Skin epidermis (tissue), 12 donors: ENCODE measurements around the gene ASTN2.
"Not testable (repeated sequence)": the region's sequence is repeated elsewhere in the genome, so short reads cannot be mapped to it uniquely, and the experiment has no call there.

ENCODE experiments used
- H3K27ac ChIP-seq, 21 experiments: fragments of 200-600 bp; sonication (generic) in 11 of 21; one replicate each; pipeline ENCODE4 v1.5.0; 2020; ENCODE audit warnings: mild to moderate bottlenecking in 3 of 21, inconsistent platforms in 2 of 21, moderate library complexity in 2 of 21
- H3K4me3 ChIP-seq, 7 experiments: fragments of 200-600 bp; sonication (generic) in 2 of 7; one replicate each; pipeline ENCODE4 v1.5.0; 2020; ENCODE audit warnings: inconsistent platforms in 2 of 7, mild to moderate bottlenecking in 2 of 7, moderate library complexity in 1 of 7

The ASTN2 gene

DNA sequence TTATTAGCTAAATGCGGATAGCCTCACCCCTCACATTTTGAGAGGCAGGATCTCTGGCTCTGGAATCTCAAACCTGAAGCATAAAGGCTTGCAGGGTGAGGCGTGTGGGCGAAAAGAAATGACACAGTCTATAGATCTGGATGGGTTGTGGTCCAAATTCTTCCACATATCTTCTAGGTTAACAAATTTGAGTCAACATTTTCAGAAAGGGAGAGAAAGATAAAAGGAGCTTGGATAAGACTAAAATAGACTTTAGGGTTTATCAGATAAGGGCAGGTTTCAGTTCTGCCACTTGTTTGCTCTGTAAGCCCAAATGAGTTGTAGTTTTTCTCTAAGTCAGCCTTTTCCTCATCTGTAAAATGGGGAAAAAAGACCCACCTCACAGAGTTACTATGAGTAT is 506.9 kb downstream of the ASTN2 start:
- no peak overlapping the region for H3K4me3 ChIP-seq
- no peak overlapping the region for H3K27ac ChIP-seq

- H3K4me3 ChIP-seq, result no peak overlapping the region
- H3K27ac ChIP-seq, result no peak overlapping the region
Measured at GRCh38 chr9:116905171-116905588, 509.7 kb downstream of the ASTN2 start.

DNA sequence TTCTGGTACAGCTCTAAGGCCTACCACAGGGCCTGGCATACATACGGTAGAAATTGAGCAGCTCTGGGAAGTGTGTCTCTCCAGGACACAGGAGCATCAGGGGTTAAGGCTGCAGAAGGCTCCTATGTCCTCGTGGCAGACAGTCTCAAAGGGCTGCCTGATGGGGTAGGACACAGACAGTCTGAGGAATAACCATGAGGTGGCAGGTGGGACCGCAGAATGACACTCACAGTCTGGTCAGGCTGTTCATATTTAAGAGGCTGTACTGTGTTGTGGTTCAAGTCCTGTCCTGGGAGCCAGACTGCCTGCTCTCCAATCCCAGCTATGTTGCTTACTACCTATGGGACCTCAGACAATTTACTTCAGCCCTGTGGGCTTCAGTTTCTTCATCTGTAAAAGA is 510.7 kb downstream of the ASTN2 start:
- no peak overlapping the region for H3K27ac ChIP-seq
- no peak overlapping the region for H3K4me3 ChIP-seq

DNA sequence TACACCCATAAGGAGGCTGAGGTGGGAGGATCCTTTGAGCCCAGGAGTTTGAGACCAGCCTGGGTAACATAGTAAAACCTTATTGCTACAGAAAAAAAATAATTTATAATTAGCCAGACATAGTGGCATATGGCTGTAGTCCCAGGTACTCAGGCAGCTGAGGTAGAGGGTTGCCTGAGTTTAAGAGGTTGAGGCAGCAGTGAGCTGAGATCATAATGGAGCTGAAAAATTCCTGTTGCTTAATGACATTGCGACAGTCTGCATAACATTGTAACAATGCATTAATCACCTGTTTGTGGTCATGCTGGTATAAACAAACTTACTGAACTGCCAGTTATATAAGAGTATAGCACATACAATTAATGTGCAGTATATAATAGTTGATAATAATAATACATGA is 513.6 kb downstream of the ASTN2 start:
- no peak overlapping the region for H3K4me3 ChIP-seq
- H3K27ac ChIP-seq, result no peak overlapping the region

GRCh38 chr9:116900543-116900942 is 514.3 kb downstream of the ASTN2 start:
- H3K4me3 ChIP-seq, result no peak overlapping the region

DNA sequence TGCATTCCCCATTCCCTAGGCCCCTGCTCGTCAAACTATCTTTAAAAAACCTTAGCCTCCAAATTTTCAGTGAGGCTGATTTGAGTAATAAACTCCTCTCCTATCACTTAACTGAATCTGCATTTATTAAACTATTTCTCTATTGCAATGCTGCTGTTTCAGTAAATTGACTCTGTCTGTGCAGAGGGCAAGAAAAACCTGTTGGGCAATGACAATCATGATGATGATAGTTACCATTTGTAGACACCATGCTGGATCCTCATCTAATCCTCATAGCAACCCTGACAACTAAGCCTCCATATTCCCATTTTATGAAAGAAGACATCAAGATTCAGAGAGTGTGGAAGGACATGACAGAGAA is 514.9 kb downstream of the ASTN2 start:
- no peak overlapping the region for H3K4me3 ChIP-seq

More at GRCh38 chr9:116900543-116900942, 514.3 kb downstream of the ASTN2 start:
- no peak overlapping the region for H3K27ac ChIP-seq

DNA sequence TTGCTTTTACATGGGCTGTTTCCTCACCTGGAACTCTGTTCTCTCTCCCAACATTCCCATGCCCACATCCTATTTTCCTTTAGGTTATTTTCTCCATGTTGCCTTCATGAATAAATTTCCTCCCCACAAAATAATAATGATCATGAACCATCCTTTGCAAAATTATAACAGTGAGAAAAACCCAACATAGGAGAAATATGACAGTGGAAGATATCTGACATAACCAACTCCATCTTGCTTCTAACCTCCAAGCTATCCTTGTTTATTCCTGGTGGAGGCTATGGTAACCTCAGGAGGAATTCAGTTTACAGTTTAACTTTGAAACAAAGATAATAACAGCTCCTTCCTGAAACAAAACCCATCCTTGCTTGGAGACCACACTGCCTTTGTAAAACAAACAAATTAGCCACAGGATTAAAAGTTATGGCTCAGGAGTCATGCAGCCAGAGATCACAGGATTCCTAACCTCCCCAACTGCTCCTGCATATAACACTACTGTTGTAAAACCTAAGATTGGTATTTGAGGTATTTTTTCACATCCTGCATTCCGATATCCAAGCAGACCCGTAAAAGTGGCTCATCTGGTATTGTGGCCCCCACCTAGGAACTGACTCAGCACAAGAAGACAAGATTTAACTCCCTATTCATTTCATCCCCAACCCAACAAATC is 515.4 kb downstream of the ASTN2 start:
- no peak overlapping the region for H3K27ac ChIP-seq

More for the DNA sequence above, 514.9 kb downstream of the ASTN2 start:
- H3K27ac ChIP-seq, result no peak overlapping the region

DNA sequence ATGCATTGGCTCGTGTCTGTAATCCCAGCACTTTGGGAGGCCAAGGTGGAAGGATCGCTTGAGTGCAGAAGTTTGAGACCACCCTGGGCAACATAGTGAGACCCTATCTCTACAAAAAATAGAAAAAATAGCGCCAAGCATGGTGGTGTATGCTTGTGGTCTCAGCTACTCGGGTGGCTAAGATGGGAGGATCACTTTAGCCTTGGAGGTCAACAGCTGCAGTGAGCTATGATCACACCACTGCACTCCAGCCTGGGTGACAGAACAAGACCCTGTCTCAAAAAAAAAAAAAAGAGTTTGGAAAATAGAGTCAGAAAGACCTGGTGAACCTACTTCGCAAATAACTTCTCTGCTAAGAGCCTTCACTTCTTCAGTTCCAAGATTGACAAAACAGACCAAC is 516.7 kb downstream of the ASTN2 start:
- not testable (repeated sequence) for H3K4me3 ChIP-seq, H3K27ac ChIP-seq

More for the DNA sequence above, 515.4 kb downstream of the ASTN2 start:
- H3K4me3 ChIP-seq, result no peak overlapping the region

GRCh38 chr9:116897201-116897600 is 517.7 kb downstream of the ASTN2 start:
- no peak overlapping the region for H3K27ac ChIP-seq
- no peak overlapping the region for H3K4me3 ChIP-seq

DNA sequence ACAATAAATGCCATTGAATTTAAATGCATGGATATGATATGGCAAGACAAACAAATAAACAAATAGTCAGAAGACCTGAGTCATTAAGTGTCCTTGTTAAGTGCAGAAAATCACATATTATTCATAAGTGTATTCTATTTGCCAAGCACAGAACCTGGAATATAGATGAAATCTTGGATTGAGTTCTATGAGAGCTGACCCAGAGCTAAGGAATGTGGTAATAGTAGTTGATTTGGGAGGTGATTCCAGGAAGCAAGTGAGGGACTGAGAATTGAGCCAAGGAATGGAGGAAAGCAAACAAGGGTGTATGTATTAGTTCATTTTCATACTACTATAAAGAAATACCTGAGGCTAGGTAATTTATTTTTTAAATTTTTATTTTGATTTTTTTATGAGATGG is 518.9 kb downstream of the ASTN2 start:
- no peak overlapping the region for H3K4me3 ChIP-seq
- H3K27ac ChIP-seq, result no peak overlapping the region

GRCh38 chr9:116891424-116891823 is 523.4 kb downstream of the ASTN2 start:
- no peak overlapping the region for H3K4me3 ChIP-seq
- H3K27ac ChIP-seq, result no peak overlapping the region

DNA sequence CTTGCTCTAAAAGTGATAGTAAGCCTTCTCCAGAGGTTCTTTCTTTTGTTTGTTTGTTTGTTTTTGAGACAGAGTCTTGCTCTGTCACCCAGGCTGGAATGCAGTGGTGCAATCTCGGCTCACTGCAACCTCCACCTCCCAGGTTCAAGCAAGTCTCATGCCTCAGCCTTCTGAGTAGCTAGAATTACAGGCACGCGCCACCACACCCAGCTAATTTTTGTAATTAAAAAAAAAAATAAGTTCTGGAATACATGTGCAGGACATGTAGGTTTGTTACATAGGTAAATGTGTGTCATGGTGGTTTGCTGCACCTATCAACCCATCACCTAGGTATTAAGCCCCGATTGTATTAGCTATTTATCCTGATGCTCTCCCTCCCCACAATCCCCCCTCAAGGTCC is 526.4 kb downstream of the ASTN2 start:
- H3K27ac ChIP-seq, H3K4me3 ChIP-seq: not testable (repeated sequence)

- no peak overlapping the region for H3K4me3 ChIP-seq
Measured at GRCh38 chr9:116888066-116888465, 526.8 kb downstream of the ASTN2 start.

DNA sequence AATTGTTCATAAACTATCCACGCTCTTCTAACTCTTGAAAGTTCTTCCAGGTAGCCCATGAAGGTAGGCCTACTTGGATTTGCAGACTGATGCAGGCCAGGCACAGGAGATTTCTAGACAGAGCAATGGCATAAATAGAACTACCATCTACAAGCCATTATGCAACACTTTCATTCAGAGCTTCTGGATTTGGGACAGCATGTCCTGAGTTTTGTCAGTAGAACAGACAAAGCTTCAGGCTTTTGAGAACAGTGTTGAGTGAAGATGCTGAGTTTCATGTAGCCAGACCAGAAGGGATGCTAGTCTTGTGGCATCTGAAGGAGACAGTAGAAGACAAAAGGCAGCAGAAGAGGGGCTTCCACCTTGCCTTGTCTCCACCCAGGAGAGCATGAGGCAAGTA is 531.2 kb downstream of the ASTN2 start:
- Histone ChIP-seq H3K4me3 (no peak overlapping the region), H3K27ac (no peak overlapping the region)

More at GRCh38 chr9:116888066-116888465, 526.8 kb downstream of the ASTN2 start:
- no peak overlapping the region for H3K27ac ChIP-seq

GRCh38 chr9:116877072-116877471 is 537.8 kb downstream of the ASTN2 start:
- no peak overlapping the region for H3K4me3 ChIP-seq
- no peak overlapping the region for H3K27ac ChIP-seq

GRCh38 chr9:116875576-116875975 is 539.3 kb downstream of the ASTN2 start:
- no peak overlapping the region for H3K27ac ChIP-seq

GRCh38 chr9:116873937-116874914 is 540.6 kb downstream of the ASTN2 start:
- Histone ChIP-seq H3K4me3 (no peak overlapping the region), H3K27ac (no peak overlapping the region)

More at GRCh38 chr9:116875576-116875975, 539.3 kb downstream of the ASTN2 start:
- H3K4me3 ChIP-seq, result no peak overlapping the region

GRCh38 chr9:116873491-116873890 is 541.4 kb downstream of the ASTN2 start:
- no peak overlapping the region for H3K27ac ChIP-seq
- no peak overlapping the region for H3K4me3 ChIP-seq

- no peak overlapping the region for H3K27ac ChIP-seq
- H3K4me3 ChIP-seq, result no peak overlapping the region
Measured at GRCh38 chr9:116870566-116870965, 544.3 kb downstream of the ASTN2 start.

DNA sequence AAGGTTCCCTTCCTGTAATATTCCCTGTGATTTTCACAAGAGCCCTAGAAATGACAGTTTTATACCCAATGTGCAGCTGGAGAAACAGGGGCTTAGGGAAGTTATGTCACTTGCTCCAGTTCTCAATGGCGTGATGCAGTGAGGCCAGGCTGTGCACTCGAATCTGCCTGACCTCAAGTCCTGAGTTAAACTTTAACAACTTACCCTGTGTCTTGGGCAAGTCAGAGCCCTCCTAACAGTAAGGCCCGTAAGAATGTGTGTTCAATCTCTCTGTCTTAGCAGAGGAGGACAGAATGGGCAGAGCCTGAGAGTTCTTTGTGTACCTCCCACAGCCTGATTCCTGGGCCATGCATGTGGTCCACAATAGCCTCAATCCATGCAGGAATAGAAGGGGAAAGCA is 546.7 kb downstream of the ASTN2 start:
- no peak overlapping the region for H3K27ac ChIP-seq

DNA sequence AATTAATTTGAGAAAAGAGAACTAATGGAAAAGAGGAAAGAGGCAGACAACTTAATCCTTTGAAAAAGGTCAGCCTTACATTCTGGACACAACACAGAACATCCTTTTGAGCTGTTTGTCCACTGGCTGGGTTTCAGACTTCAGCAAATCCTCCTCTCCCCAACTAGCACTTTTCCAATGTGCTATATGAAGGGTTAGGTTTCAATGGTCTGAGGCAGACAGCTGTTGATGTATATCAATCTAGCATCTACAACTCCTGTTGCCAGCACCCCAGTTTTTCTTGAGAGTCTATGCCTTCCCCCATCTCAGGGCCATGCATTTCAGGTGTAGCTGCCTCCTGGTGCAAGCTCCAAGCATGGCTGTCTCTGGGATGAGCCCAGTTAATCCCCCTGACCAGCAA is 553.5 kb downstream of the ASTN2 start:
- no peak overlapping the region for H3K27ac ChIP-seq
- H3K4me3 ChIP-seq, result no peak overlapping the region

More for the DNA sequence above, 546.7 kb downstream of the ASTN2 start:
- H3K4me3 ChIP-seq, result no peak overlapping the region
